ENCODE results near the gene SPINK1. TPM values are rescaled to one million over a fixed set of nuclear protein-coding genes. Genes with fewer than 3 reads are reported as not detected.

The SPINK1 gene
- total RNA-seq, 1 experiment from 2014 or later, result 4.5 TPM

DNA sequence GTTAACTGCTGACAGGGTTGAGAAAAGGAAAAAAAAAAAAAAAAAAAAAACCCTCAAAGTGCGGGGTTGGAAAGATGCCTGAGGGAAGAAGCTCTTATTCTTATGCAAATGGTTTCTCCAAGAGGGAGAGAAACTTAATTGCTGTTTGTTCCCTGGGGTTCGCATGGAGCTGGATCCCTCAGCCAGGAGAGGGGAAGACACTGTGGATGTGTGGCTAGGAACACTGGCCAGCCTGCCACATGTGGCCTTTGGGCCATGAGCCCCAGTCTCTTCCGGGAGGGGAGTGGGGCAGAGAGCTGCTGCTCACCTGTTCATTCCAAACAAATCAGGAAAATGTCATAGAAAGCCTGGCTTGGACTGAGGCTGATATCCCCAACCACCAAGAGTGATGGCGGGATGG is 37.6 kb upstream of the SPINK1 start:
- ChIA-PET POLR2A (no interaction called here), RAD21 (ENCODE audit: low non-redundant PET in 1 of 2, low total read pairs in 2 of 2, uncharacterized antibody in 2 of 2, unreplicated experiment in 2 of 2) (no interaction called here), CTCF (no interaction called here)
- intact Hi-C loops (cut with micrococcal nuclease), result no loop called here
- Histone ChIP-seq H4K20me1 (ENCODE audit: insufficient read depth) (no peaks in the 10 kb centered on the region), H3K4me1 (ENCODE audit: control insufficient read depth in 1 of 2, insufficient read depth in 2 of 2, low read length in 2 of 2) (no peaks in the 10 kb centered on the region), H3K4me3 (replicated peaks in 1 of 2; ENCODE audit: low read depth in 1 of 2, low read length in 2 of 2) (no peak overlapping the region), H2AFZ (ENCODE audit: low read depth, low read length, poor library complexity, severe bottlenecking) (no peak overlapping the region), H3K9ac (ENCODE audit: low read length) (no peak overlapping the region), H3K4me2 (ENCODE audit: low read length) (no peak overlapping the region), H3K27me3 (ENCODE audit: insufficient read depth, low read length) (no peaks in the 10 kb centered on the region), H3K79me2 (ENCODE audit: insufficient read depth, low read length) (no peaks in the 10 kb centered on the region), H3K27ac (ENCODE audit: low read depth, low read length) (no peak overlapping the region), H3K36me3 (ENCODE audit: control insufficient read depth in 1 of 2, insufficient read depth in 2 of 2, low read length in 2 of 2) (no peaks in the 10 kb centered on the region), H3K9me3 (ENCODE audit: control insufficient read depth in 1 of 2, insufficient read depth in 1 of 2, low read depth in 1 of 2, low read length in 2 of 2) (no peaks in the 10 kb centered on the region), H3K9me2 (ENCODE audit: insufficient read depth) (no peaks in the 10 kb centered on the region)
- TF ChIP-seq MAX (IDR thresholded peaks at IDR 0.05) (no peak), YY1 (IDR thresholded peaks at IDR 0.05; ENCODE audit: extremely low read depth, insufficient replicate concordance, low read depth, low read length) (no peak), CEBPB (IDR thresholded peaks at IDR 0.05; ENCODE audit: low read depth) (no peak), ELF1 (IDR thresholded peaks at IDR 0.05; ENCODE audit: borderline replicate concordance, low read depth) (no peak), EZH2 (IDR thresholded peaks at IDR 0.05) (no peak), ATF3 (IDR thresholded peaks at IDR 0.05) (no peak), JUND (IDR thresholded peaks at IDR 0.05) (no peak), EGR1 (IDR thresholded peaks at IDR 0.05; ENCODE audit: low read depth) (no peak)
- DNase-seq (ENCODE audit: low read depth, low spot score), result no peak
- ATAC-seq, result no peak
- BruUV-seq (replicated peaks), result no TSS peak

GRCh38 chr5:147863454-147864158 is 32.1 kb upstream of the SPINK1 start:
- POLR2A ChIA-PET, result no interaction called here
- Histone ChIP-seq H3K9me2 (ENCODE audit: insufficient read depth) (no peaks in the 10 kb centered on the region), H3K9ac (ENCODE audit: low read length) (no peak overlapping the region), H3K27ac (ENCODE audit: low read depth, low read length) (no peak overlapping the region), H3K4me3 (replicated peaks in 1 of 2; ENCODE audit: low read depth in 1 of 2, low read length in 2 of 2) (no peak overlapping the region), H2AFZ (ENCODE audit: low read depth, low read length, poor library complexity, severe bottlenecking) (no peak overlapping the region), H3K9me3 (ENCODE audit: control insufficient read depth in 1 of 2, insufficient read depth in 1 of 2, low read depth in 1 of 2, low read length in 2 of 2) (no peaks in the 10 kb centered on the region), H3K36me3 (ENCODE audit: control insufficient read depth in 1 of 2, insufficient read depth in 2 of 2, low read length in 2 of 2) (no peaks in the 10 kb centered on the region), H3K4me1 (ENCODE audit: control insufficient read depth in 1 of 2, insufficient read depth in 2 of 2, low read length in 2 of 2) (no peaks in the 10 kb centered on the region), H3K27me3 (ENCODE audit: insufficient read depth, low read length) (peaks cover 3% of the 10 kb centered on the region; the same call in 1 of the 2 replicates), H4K20me1 (ENCODE audit: insufficient read depth) (no peaks in the 10 kb centered on the region), H3K4me2 (ENCODE audit: low read length) (no peak overlapping the region), H3K79me2 (ENCODE audit: insufficient read depth, low read length) (no peaks in the 10 kb centered on the region)
- DNase-seq (ENCODE audit: low read depth, low spot score), result no peak
- CTCF ChIA-PET, result no interaction called here
- no TSS peak for BruUV-seq (replicated peaks)
- ATAC-seq, result no peak
- intact Hi-C loops (cut with micrococcal nuclease), result no loop called here
- RAD21 ChIA-PET (ENCODE audit: low non-redundant PET in 1 of 2, low total read pairs in 2 of 2, uncharacterized antibody in 2 of 2, unreplicated experiment in 2 of 2), result no interaction called here
- no peak for TF ChIP-seq SRF (IDR thresholded peaks at IDR 0.05; ENCODE audit: low read depth)
- TF ChIP-seq RAD21 (IDR thresholded peaks at IDR 0.05; ENCODE audit: low read depth), result no peak
- TF ChIP-seq MAX (IDR thresholded peaks at IDR 0.05), result no peak
- no peak for TF ChIP-seq ZBTB33 (IDR thresholded peaks at IDR 0.05; ENCODE audit: extremely low read depth, insufficient replicate concordance, low read length)
- TF ChIP-seq CBX3 (IDR thresholded peaks at IDR 0.05; ENCODE audit: low read depth), result no peak
- no peak for TF ChIP-seq JUND (IDR thresholded peaks at IDR 0.05)
- TF ChIP-seq POLR2A (IDR thresholded peaks at IDR 0.05; ENCODE audit: borderline replicate concordance, extremely low read depth, insufficient read depth, insufficient read length), result no peak
- TF ChIP-seq, protein P1, sequence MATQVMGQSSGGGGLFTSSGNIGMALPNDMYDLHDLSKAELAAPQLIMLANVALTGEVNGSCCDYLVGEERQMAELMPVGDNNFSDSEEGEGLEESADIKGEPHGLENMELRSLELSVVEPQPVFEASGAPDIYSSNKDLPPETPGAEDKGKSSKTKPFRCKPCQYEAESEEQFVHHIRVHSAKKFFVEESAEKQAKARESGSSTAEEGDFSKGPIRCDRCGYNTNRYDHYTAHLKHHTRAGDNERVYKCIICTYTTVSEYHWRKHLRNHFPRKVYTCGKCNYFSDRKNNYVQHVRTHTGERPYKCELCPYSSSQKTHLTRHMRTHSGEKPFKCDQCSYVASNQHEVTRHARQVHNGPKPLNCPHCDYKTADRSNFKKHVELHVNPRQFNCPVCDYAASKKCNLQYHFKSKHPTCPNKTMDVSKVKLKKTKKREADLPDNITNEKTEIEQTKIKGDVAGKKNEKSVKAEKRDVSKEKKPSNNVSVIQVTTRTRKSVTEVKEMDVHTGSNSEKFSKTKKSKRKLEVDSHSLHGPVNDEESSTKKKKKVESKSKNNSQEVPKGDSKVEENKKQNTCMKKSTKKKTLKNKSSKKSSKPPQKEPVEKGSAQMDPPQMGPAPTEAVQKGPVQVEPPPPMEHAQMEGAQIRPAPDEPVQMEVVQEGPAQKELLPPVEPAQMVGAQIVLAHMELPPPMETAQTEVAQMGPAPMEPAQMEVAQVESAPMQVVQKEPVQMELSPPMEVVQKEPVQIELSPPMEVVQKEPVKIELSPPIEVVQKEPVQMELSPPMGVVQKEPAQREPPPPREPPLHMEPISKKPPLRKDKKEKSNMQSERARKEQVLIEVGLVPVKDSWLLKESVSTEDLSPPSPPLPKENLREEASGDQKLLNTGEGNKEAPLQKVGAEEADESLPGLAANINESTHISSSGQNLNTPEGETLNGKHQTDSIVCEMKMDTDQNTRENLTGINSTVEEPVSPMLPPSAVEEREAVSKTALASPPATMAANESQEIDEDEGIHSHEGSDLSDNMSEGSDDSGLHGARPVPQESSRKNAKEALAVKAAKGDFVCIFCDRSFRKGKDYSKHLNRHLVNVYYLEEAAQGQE (IDR thresholded peaks at IDR 0.05; ENCODE audit: low read depth), result no peak
- TF ChIP-seq YY1 (IDR thresholded peaks at IDR 0.05; ENCODE audit: extremely low read depth, insufficient replicate concordance, low read depth, low read length), result no peak
- no peak for TF ChIP-seq SIN3A (IDR thresholded peaks at IDR 0.05; ENCODE audit: low read depth)
